Liver (tissue), 9 donors: ENCODE measurements around the gene SLC35B4. TPM values are rescaled to one million over a fixed set of nuclear protein-coding genes. Genes with fewer than 3 reads are reported as not detected.

Experiments
- DNase-seq: peaks from one replicate; pipeline ENCODE4 v3.0.0-alpha.2; 2017; ENCODE audit warnings: low spot score
- H3K27ac ChIP-seq, 2 donors: one replicate each; pipeline ENCODE4 v1.7.0; 2013; ENCODE audit warnings: inconsistent platforms in 2 of 2, low read length in 2 of 2, control low read depth in 1 of 2, low read depth in 1 of 2, mild to moderate bottlenecking in 1 of 2
- H3K27me3 ChIP-seq, 4 donors: one replicate each; pipeline versions ENCODE4 v1.6.1 to v1.7.0; 2013; ENCODE audit warnings: low read length in 3 of 4, inconsistent platforms in 1 of 4, mild to moderate bottlenecking in 1 of 4, moderate library complexity in 1 of 4; ENCODE audit not compliant: control insufficient read depth in 4 of 4, insufficient read depth in 4 of 4
- H3K36me3 ChIP-seq, 4 donors: one replicate each; pipeline versions ENCODE4 v1.6.1 to v1.7.0; 2013; ENCODE audit warnings: low read length in 3 of 4, mild to moderate bottlenecking in 3 of 4, low read depth in 1 of 4, moderate library complexity in 1 of 4; ENCODE audit not compliant: control insufficient read depth in 4 of 4, insufficient read depth in 3 of 4
- H3K4me1 ChIP-seq, 4 donors: one replicate each; pipeline versions ENCODE4 v1.6.1 to v1.7.0; 2013; ENCODE audit warnings: low read length in 3 of 4, mild to moderate bottlenecking in 3 of 4, moderate library complexity in 1 of 4; ENCODE audit not compliant: control insufficient read depth in 4 of 4, insufficient read depth in 4 of 4
- H3K4me3 ChIP-seq, 3 donors: one replicate each; pipeline versions ENCODE4 v1.6.1 to v1.7.0; 2013; ENCODE audit warnings: low read length in 3 of 3, control low read depth in 1 of 3, low read depth in 1 of 3, mild to moderate bottlenecking in 1 of 3
- H3K9ac ChIP-seq, 2 donors: one replicate each; pipeline ENCODE4 v1.7.0; 2013; ENCODE audit warnings: low read length in 2 of 2, mild to moderate bottlenecking in 2 of 2, moderate library complexity in 2 of 2, control low read depth in 1 of 2, low read depth in 1 of 2
- H3K9me3 ChIP-seq, 4 donors: one replicate each; pipeline versions ENCODE4 v1.6.1 to v1.7.0; 2013; ENCODE audit warnings: low read length in 3 of 4; ENCODE audit not compliant: control insufficient read depth in 4 of 4
- ATF3 ChIP-seq: IDR thresholded peaks from 2 replicates; pipeline ENCODE4 v1.6.1; 2016; ENCODE audit warnings: antibody characterized with exemption
- EGR1 ChIP-seq, 2 donors: IDR thresholded peaks; 2 replicates each; pipeline ENCODE4 v1.6.1; 2016 to 2018; ENCODE audit warnings: antibody characterized with exemption in 2 of 2, low read depth in 2 of 2
- GABPA ChIP-seq, 2 donors: IDR thresholded peaks in 1 of 2; conservative IDR thresholded peaks in 1 of 2; 2 replicates each; pipeline ENCODE4 v1.6.1; 2016; ENCODE audit warnings: antibody characterized with exemption in 2 of 2, mild to moderate bottlenecking in 1 of 2, moderate library complexity in 1 of 2
- HNF4G ChIP-seq: IDR thresholded peaks from 2 replicates; pipeline ENCODE4 v1.6.1; 2016; ENCODE audit warnings: antibody characterized with exemption
- JUND ChIP-seq, 2 donors: IDR thresholded peaks; 2 replicates each; pipeline ENCODE4 v1.6.1; 2016; ENCODE audit warnings: antibody characterized with exemption in 2 of 2
- RAD21 ChIP-seq, 2 donors: IDR thresholded peaks; 2 replicates each; pipeline ENCODE4 v1.6.1; 2016; ENCODE audit warnings: antibody characterized with exemption in 2 of 2, mild to moderate bottlenecking in 2 of 2
- RXRA ChIP-seq, 2 donors: IDR thresholded peaks; 2 replicates each; pipeline ENCODE4 v1.6.1; 2017 to 2018; ENCODE audit warnings: antibody characterized with exemption in 2 of 2, mild to moderate bottlenecking in 1 of 2
- YY1 ChIP-seq: IDR thresholded peaks from 2 replicates; pipeline ENCODE4 v1.6.1; 2016; ENCODE audit warnings: antibody characterized with exemption, mild to moderate bottlenecking
- WGBS: extraction: QIAGEN DNeasy Blood & Tissue Kit; methylation state at CpG from one replicate; pipeline ENCODE4 v1.1.7; 2013; 5-methylcytosine and 5-hydroxymethylcytosine counted together
- polyA plus RNA-seq, 2 donors: library from polyadenylated mRNA; stranded (reverse) in 1 of 2; unstranded in 1 of 2; fragments of 200-250 nt in 1 of 2; fragments of >200 nt in 1 of 2; fragmentation: Nextera tagmentation in 1 of 2; extraction: Ambion mirVana in 1 of 2; gene quantifications; one replicate each; pipeline versions ENCODE4 v1.2.1 to v1.2.3, GENCODE V29; 2013 to 2015
- total RNA-seq, 2 donors: library from RNA; depleted of rRNA; stranded (reverse); fragments of >200 nt; gene quantifications; one replicate each; pipeline ENCODE4 v1.2.3, GENCODE V29; 2014
- TF ChIP-seq, protein P1 (sequence below): IDR thresholded peaks from 2 replicates; pipeline ENCODE4 v1.6.1; 2016; ENCODE audit warnings: antibody characterized with exemption
- TF ChIP-seq, protein P2 (sequence below): fragments of 150-350 bp; IDR thresholded peaks from 2 replicates; pipeline ENCODE4 v1.5.1; 2017; ENCODE audit warnings: improper control_type of control experiment, low read depth, low read length; ENCODE audit not compliant: missing input control
- TF ChIP-seq, protein P3 (sequence below): IDR thresholded peaks from 2 replicates; pipeline ENCODE4 v1.6.1; 2016; ENCODE audit warnings: antibody characterized with exemption
- TF ChIP-seq, protein P4 (sequence below): IDR thresholded peaks from 2 replicates; pipeline ENCODE4 v1.6.1; 2016; ENCODE audit warnings: antibody characterized with exemption, mild to moderate bottlenecking
- donor health status: healthy.
- donor health status: healthy.
- donor health status: healthy.
- donor health status: healthy.
- donor health status: healthy.

SLC35B4 gene
- total and polyA plus RNA-seq, 4 donors, result 5.7 to 17.7 (median 8.9) TPM

GRCh38 chr7:134284952-134285351 lies 31.8 kb downstream of the SLC35B4 start:
- no peak overlapping the region for H3K27ac ChIP-seq
- 76% methylated on average over 3 of the region's 3 CpGs for WGBS

GRCh38 chr7:134284011-134284410 lies 32.7 kb downstream of the SLC35B4 start:
- WGBS, result 81% methylated on average over 6 of the region's 6 CpGs
- Histone ChIP-seq H3K27ac (no peak overlapping the region), H3K36me3 (no peaks in the 10 kb centered on the region), H3K4me3 (no peak overlapping the region), H3K4me1 (peaks cover 0 to 6% (median 2%) of the 10 kb centered on the region in 4 donors), H3K9ac (no peak overlapping the region), H3K9me3 (no peaks in the 10 kb centered on the region), H3K27me3 (no peaks in the 10 kb centered on the region)
- TF ChIP-seq, protein P1, sequence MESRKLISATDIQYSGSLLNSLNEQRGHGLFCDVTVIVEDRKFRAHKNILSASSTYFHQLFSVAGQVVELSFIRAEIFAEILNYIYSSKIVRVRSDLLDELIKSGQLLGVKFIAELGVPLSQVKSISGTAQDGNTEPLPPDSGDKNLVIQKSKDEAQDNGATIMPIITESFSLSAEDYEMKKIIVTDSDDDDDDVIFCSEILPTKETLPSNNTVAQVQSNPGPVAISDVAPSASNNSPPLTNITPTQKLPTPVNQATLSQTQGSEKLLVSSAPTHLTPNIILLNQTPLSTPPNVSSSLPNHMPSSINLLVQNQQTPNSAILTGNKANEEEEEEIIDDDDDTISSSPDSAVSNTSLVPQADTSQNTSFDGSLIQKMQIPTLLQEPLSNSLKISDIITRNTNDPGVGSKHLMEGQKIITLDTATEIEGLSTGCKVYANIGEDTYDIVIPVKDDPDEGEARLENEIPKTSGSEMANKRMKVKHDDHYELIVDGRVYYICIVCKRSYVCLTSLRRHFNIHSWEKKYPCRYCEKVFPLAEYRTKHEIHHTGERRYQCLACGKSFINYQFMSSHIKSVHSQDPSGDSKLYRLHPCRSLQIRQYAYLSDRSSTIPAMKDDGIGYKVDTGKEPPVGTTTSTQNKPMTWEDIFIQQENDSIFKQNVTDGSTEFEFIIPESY, result no peak
- TF ChIP-seq RXRA (IDR thresholded peaks at IDR 0.05) (no peak), GABPA (IDR thresholded peaks at IDR 0.05 in 1 of 2, conservative IDR thresholded peaks at IDR 0.05 in 1 of 2) (no peak), JUND (IDR thresholded peaks at IDR 0.05) (no peak), RAD21 (IDR thresholded peaks at IDR 0.05) (no peak)
- TF ChIP-seq, protein P2, sequence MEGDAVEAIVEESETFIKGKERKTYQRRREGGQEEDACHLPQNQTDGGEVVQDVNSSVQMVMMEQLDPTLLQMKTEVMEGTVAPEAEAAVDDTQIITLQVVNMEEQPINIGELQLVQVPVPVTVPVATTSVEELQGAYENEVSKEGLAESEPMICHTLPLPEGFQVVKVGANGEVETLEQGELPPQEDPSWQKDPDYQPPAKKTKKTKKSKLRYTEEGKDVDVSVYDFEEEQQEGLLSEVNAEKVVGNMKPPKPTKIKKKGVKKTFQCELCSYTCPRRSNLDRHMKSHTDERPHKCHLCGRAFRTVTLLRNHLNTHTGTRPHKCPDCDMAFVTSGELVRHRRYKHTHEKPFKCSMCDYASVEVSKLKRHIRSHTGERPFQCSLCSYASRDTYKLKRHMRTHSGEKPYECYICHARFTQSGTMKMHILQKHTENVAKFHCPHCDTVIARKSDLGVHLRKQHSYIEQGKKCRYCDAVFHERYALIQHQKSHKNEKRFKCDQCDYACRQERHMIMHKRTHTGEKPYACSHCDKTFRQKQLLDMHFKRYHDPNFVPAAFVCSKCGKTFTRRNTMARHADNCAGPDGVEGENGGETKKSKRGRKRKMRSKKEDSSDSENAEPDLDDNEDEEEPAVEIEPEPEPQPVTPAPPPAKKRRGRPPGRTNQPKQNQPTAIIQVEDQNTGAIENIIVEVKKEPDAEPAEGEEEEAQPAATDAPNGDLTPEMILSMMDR, result no peak
- DNase-seq, result no peak

More at GRCh38 chr7:134284952-134285351, 31.8 kb downstream of the SLC35B4 start:
- Histone ChIP-seq H3K27me3 (no peaks in the 10 kb centered on the region), H3K9me3 (no peaks in the 10 kb centered on the region), H3K4me3 (no peak overlapping the region), H3K9ac (no peak overlapping the region), H3K36me3 (no peaks in the 10 kb centered on the region), H3K4me1 (no peaks in the 10 kb centered on the region)
- no peak for DNase-seq
- TF ChIP-seq JUND (IDR thresholded peaks at IDR 0.05), result no peak
- TF ChIP-seq HNF4G, result no peak
- TF ChIP-seq ATF3, result no peak
- no peak for TF ChIP-seq RAD21 (IDR thresholded peaks at IDR 0.05)
- TF ChIP-seq, protein P3, sequence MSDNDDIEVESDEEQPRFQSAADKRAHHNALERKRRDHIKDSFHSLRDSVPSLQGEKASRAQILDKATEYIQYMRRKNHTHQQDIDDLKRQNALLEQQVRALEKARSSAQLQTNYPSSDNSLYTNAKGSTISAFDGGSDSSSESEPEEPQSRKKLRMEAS, result no peak
- no peak for TF ChIP-seq YY1

DNA sequence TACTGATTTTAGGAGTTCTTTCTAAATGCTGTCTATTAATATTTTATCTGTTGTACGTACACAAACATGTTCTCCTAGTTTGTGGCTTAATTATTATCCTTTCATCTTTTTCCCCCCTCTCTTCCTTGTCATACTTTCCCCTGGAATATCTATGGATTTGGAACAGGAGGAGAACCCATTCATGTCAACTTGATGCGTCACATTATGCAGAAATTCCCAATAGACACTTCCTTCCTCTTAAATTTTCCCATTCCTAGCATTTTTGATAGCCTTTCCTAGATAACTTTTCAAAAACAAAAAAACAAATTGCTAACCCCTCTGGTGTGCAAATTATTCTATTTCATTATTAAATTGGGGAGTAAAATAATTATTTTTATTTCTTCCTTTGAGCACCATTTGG lies 36.2 kb downstream of the SLC35B4 start:
- TF ChIP-seq RXRA (IDR thresholded peaks at IDR 0.05), result no peak
- TF ChIP-seq, protein P4, sequence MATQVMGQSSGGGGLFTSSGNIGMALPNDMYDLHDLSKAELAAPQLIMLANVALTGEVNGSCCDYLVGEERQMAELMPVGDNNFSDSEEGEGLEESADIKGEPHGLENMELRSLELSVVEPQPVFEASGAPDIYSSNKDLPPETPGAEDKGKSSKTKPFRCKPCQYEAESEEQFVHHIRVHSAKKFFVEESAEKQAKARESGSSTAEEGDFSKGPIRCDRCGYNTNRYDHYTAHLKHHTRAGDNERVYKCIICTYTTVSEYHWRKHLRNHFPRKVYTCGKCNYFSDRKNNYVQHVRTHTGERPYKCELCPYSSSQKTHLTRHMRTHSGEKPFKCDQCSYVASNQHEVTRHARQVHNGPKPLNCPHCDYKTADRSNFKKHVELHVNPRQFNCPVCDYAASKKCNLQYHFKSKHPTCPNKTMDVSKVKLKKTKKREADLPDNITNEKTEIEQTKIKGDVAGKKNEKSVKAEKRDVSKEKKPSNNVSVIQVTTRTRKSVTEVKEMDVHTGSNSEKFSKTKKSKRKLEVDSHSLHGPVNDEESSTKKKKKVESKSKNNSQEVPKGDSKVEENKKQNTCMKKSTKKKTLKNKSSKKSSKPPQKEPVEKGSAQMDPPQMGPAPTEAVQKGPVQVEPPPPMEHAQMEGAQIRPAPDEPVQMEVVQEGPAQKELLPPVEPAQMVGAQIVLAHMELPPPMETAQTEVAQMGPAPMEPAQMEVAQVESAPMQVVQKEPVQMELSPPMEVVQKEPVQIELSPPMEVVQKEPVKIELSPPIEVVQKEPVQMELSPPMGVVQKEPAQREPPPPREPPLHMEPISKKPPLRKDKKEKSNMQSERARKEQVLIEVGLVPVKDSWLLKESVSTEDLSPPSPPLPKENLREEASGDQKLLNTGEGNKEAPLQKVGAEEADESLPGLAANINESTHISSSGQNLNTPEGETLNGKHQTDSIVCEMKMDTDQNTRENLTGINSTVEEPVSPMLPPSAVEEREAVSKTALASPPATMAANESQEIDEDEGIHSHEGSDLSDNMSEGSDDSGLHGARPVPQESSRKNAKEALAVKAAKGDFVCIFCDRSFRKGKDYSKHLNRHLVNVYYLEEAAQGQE, result no peak
- TF ChIP-seq EGR1 (IDR thresholded peaks at IDR 0.05; ENCODE audit: low read depth in 2 of 2), result no peak
- TF ChIP-seq RAD21 (IDR thresholded peaks at IDR 0.05), result no peak
- H3K4me1 ChIP-seq, result peaks cover 3 to 15% (median 8%) of the 10 kb centered on the region in 4 donors
- H3K9me3 ChIP-seq, result no peaks in the 10 kb centered on the region
- no peak overlapping the region for H3K27ac ChIP-seq
- no peaks in the 10 kb centered on the region for H3K36me3 ChIP-seq
- H3K27me3 ChIP-seq, result no peaks in the 10 kb centered on the region
- H3K4me3 ChIP-seq, result no peak overlapping the region
- no peak overlapping the region for H3K9ac ChIP-seq
- 85% methylated on average over 2 of the region's 2 CpGs for WGBS
- no peak for DNase-seq
